Uterus (tissue), 2 donors: ENCODE measurements around the gene ZNF205.

ENCODE experiments used
- POLR2A ChIP-seq, 2 donors: fragments of 450-650 bp; IDR thresholded peaks; one replicate each; pipeline ENCODE4 v1.6.1; 2016; ENCODE audit warnings: antibody characterized with exemption in 2 of 2, mild to moderate bottlenecking in 1 of 2, moderate library complexity in 1 of 2
- TF ChIP-seq, protein P1 (sequence below), 4 experiments: fragments of 200-600 bp in 2 of 4; fragments of 450-650 bp in 2 of 4; sonication (generic) in 2 of 4; IDR thresholded peaks; one replicate each; pipeline ENCODE4 v1.5.1; 2016 to 2019; ENCODE audit warnings: antibody characterized with exemption in 4 of 4, mild to moderate bottlenecking in 2 of 4, moderate library complexity in 1 of 4

DNA sequence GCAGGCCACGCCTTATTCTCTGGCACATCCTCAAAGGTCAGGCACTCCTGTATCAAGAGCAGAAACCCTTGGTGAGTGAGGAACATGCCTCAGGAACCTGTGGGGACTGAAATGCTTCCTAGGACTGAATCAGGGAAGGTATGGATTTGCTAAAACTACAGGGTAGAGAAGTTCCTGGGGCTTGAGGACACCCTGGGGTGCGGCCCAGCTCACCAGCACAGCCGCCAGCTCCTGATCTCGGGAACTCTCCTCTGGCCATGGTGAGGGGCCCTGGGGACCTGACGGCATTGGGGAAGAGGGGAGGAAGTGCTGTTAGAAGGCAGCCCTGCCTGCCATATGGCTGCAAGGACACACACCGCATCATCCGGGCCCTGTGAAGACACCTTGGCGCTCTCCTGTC lies 20.8 kb upstream of the ZNF205 start:
- TF ChIP-seq POLR2A (IDR thresholded peaks at IDR 0.05) = no peak
- TF ChIP-seq, protein P1, sequence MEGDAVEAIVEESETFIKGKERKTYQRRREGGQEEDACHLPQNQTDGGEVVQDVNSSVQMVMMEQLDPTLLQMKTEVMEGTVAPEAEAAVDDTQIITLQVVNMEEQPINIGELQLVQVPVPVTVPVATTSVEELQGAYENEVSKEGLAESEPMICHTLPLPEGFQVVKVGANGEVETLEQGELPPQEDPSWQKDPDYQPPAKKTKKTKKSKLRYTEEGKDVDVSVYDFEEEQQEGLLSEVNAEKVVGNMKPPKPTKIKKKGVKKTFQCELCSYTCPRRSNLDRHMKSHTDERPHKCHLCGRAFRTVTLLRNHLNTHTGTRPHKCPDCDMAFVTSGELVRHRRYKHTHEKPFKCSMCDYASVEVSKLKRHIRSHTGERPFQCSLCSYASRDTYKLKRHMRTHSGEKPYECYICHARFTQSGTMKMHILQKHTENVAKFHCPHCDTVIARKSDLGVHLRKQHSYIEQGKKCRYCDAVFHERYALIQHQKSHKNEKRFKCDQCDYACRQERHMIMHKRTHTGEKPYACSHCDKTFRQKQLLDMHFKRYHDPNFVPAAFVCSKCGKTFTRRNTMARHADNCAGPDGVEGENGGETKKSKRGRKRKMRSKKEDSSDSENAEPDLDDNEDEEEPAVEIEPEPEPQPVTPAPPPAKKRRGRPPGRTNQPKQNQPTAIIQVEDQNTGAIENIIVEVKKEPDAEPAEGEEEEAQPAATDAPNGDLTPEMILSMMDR (IDR thresholded peaks at IDR 0.05) = no peak
